CD4-positive, alpha-beta T cell treated with Interleukin-15 for 4 hours (primary cell): Measurements from ENCODE around the gene FOXRED2.
"Not testable (repeated sequence)": the region's sequence is repeated elsewhere in the genome, so short reads cannot be mapped to it uniquely, and the experiment has no call there.

Experiments
- DNase-seq: peaks from one replicate; pipeline ENCODE4 v3.0.0-alpha.2; 2020; ENCODE audit warnings: low spot score

FOXRED2 gene

DNA sequence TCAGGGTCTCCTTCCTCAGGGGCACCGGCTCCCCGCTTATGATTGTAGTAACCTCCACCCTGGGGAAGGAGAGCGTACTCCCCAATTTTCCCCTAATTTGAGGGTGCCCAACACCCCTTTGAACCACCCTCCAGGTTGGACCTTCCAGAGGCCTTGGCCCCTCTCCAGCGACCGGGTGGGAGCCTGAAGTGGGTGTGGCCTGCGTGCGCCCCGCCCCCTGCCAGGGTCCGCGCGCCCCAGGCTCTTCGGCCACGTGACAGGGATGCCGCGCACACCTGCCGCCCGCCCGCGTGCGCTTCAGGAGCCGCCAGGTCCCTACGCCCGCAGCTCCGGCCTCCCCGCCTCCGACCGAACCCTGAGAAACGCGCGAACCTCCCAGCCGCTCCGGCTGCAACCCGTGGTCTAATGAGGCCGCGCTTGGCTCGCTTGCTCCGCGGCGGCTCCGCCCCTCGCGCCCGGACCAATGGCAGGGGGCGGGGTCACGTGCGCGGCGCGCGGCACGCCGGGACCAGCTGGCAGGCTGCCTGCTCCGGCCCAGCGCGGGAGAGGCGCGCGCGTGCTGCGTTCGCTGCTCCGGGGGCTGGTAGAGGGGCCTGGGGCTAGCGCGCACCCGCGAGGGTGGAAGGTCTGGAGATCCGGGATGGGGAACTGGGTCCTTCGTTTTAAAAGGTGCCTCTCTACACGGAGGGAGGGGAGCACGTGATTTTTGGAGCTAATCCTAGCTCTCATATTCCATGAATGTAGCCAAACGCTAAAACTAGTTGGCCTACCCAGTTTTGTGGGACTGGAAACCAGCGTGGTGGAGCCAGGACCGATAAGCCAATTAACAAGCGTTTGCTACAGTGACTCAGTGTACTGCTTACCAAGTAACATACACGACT lies at the start of gene FOXRED2:
Gene FOXRED2 (minus strand): TSS at position 404 of the 881 bp plus-strand sequence. CDS start 618 bp downstream, outside the sequence.
- peak; percentile 88 for DNase-seq

DNA sequence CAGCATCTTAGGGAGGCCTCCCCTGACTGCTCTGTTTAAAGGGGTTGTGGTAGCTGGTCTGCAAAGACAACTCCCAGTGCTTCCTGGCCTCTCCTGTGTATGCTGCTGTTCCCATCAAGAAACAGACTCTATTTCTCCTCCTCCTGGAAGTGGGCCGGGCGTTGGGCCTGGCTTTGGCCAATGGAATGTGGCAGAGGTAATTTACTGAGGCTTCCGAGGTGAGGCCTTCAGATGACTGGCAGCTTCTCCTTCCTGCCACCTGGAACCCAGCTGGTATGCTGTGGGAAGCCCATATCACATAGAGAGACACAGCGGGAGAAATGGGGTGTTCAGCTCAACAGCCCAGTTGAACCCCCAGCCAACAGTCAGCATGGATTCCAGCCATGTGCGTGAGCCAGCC lies 47.3 kb upstream of the FOXRED2 start:
- no peak for DNase-seq

DNA sequence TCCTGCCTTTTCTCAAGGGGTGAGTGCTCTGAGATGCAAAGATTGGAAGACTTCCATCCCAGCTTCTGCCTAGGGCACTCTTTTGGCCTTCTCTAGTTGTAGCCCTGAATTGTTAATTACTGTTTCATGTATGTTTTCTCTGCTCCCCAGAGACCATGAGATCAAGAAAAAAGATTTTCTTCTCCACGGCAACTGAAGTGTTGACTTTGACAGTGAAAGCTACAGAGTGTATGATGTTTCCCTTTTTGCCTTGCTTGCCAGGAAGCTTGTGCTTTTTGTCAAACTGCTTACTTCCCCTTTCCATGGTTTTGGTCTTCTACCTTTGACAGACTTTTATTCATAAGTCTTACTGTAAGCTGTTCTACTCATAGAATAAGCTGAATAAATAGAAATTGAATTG lies 45.4 kb upstream of the FOXRED2 start:
- DNase-seq, result no peak

DNA sequence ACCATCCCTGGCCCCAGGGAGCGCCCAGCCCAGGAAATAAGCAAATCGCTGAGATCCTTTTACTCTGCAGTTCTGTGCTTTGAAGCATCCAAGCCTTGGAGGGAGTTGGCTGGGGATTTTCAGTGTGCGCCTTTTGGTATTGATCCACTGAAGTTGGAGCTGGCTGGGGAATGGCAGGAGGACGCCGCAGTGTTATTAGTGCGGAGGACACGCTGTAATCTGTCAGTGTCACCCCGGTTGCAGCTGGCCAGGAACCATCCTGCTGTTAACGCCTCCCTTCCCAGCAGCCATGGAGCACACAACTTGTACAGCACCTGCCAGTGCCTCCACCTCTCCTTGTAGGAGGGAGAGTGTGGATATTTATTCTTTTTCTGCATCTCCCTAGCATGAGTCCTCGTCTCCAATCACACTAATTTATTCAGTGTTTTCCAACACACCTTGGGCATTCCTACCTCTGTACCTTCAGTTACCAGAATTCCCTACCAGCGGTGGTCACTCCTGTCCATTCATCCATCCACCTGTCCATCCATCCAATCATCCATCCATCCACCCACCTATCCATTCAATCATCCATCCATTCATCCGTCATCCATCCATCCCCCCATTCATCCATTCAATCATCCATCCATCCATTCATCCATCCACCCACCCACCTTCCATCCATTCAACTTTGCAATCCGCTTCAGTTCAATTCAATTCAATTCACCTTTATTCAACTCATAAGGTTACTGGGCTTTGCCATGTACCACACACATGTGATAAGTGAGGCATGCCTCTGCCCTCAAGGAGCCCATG lies 44.1 kb upstream of the FOXRED2 start:
- DNase-seq, result no peak

DNA sequence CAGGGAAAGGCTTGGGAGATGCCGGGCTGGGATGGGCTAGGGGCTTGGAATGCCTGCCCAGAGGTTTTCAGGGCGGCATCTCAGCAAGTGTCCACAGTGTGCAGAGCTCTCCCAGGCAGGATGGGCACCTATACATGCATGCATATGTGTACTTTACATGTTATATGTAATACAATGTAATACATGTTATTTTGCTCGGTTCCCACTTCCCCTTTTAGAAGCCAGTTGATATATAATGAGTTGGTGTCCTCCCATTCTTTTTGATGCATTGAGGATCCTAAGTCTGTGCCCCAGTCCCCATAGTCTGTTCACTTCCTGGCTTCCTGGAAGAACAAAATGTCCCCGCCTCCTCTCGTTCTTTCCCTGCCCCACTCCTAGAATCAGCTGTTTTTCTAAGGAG lies 42.2 kb upstream of the FOXRED2 start:
- DNase-seq, result no peak

DNA sequence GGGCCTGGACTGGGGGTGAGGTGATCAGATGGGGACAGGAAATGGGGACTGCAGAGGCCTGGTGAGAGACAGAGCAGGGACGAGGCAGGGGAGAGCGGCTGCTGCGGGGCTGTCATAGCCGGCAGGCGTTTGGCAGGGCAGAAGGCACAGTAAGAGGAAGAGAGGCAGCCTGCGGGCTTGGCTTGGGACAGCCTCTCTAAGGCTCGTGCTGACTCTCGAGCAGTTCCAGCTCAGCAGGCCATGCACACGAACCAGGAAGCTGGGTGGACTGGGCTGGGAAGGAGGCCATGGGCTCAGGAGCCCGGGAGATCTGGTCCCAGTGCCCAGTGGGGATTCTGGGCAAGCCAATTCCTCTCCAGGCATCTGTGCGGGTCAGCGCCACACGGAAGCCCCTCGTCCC lies 41.8 kb upstream of the FOXRED2 start:
- no peak for DNase-seq

DNA sequence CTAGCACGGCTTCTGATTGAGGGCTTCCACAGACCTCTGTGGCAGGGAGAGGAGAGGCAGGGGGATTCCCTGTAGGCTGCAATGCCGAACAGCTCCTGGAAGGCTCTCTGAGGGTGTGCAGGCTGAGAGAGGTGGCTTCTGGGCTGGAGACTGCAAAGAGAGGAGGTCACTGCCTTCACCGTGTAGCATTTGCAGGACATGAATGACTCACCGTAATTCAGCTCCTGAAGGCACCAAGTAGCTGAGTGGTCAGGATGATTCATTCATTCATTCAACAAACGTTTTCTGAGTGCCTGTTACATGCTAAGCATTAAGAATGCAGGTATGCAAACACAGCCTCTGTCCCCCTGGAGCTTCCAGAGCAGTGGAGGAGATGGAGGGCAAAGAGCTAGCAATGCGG lies 40.1 kb upstream of the FOXRED2 start:
- no peak for DNase-seq

DNA sequence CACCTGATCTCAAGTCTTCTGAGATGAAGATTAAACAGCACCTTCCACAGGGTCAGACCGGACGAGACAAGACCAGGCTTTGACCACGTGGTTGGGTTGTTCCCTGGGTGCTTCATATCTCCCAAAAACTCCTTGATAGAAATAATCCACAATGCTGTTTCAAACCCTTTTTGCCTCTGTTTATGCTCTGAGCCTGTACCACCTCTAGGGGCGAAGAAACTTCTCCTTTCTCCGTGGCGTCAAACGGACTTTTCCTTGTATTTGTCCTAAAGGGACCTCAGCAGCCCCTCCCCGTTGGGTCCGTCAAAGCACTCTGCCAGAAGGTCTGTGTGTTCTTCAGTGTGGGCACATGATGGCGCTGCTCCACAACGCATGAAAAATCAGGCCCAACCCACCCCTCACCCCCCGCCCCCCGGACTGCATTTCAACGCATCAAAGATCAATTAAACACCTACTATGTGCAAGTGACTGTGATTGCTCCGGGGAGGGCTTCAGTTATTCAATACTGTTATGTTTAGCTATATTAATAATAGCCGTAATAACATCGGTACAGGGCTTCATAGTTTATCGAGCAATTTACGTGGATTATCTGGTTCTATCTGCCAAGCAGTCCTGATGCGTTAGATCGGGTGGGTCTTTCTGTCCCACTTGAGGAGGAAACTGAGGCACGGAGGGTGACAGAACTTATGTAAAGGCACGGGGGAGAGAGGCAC lies 39.4 kb upstream of the FOXRED2 start:
- DNase-seq, result no peak

DNA sequence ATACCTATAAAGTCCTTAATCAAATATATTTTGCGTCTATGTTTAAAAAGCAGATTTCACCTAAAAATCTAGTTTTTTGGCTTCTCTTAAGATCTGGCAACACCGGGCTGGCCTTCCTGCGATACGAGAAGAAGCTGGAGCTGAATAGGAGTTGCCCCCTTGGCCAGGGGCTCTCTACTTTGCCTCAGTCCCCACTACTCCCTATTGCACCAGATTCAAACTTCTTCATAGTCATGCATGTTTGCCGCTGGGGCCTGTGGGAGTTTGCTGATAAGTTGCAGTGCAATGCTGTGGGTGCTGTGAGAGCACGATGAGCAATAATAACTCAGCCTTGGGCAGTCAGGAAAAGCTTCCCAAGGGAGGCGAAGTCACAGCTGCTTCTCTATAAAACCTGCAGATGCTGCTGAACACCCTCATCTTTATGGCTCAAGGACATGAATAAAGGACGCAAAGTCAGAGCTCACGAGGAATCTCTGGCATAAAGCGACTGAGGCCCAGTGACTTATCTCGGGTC lies 37.3 kb upstream of the FOXRED2 start:
- DNase-seq, result no peak

DNA sequence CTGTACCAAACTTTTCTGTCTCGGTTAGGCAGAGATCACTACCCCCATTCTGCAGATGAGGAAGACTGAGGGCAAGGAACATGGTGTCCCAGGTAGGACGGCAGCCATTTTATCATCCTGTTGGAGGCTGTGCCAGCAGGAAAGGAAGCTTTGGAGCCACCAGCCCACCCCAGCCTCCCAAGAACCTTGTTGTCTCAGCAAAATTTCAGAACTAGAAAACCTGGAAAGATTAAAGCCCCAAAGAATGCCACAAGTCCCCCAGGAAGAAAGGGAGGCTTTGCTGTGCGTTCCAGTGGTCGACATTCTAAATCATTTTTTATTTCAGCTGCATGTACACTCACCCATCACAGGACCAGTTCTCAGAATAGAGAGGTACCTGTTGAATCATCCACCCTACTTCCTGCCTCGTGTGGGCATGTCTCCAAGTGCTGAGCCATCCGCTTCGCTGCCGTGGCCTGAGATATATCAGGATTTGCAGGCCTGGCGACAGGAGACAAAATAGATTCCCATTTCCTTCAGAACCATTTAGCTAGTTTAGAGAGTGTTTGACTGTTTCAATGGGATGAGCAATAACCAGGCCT lies 35.1 kb upstream of the FOXRED2 start:
- DNase-seq, result peak; percentile 45

DNA sequence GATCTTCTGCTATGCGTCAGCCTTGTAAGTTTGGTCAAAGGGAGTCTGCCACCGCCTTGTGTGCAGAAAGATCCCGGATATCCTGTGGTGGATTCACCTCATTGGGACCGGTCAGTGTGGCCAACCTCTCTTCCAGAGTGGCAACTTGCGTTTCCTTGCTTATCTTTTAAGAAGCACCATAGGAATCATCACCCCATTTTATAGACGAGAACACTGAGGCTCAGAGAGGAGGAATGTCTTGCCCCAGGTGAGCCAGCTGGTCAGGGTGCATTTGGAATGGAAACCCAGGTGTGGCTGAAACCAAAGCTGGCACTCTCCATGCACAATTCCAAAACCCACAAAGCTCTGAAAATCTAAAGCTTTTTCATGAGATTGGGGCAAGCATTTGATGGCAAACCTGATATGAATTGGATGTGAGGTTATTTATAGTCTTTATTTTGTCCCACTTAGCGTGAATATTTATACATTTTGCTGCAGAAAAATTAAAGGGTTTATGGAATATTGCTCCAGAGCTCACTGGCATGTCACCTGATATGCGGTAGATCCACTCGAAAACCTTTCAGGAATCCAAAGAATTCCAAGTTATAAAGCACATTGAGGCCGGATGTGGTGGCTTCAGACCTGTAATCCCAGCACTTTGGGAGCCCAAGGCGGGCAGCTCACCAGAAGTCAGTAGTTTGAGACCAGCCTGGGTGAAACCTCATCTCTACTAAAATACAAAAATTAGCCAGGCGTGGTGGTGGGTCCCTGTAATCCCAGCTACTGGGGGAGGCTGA lies 34.2 kb upstream of the FOXRED2 start:
- no peak for DNase-seq

DNA sequence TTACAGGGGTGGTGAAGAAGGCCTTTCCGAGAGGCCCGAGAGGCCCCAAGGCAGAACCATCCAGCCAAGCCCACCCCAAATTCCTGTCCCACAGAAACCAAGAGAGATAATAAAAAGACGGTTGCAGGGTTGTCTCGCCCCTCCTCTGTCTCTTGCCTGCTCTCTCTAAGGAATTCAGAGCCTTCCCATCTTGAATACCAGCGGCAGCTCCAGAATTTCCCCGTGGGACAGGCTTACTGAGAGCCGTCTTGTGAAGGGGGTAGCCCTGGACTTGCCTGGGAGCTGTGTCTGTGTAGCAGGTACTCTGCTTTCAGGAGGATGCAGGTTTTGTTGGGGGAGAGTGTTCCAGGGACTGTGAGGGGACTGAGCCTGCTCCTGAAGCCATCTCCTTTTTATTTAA lies 31.7 kb upstream of the FOXRED2 start:
- no peak for DNase-seq

DNA sequence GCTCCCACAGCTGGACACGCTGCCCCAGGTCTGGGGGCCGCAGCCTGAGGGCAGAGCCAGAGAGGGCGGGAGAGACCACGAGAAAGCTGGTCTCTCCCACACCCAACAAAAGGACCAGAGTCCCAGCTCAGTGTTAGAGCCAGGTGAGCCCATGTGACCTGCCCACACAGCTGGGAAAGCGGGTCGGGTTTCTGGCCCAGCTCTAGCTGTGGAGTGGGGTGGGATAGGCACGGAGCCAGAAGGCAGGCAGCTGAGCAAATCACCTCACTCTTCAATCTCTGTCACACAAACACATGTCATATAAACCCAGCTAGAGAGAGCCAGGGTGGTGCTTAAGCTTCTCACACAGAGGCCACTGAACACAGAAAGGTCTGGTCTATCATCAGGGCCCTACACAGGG lies 29.9 kb upstream of the FOXRED2 start:
- no peak for DNase-seq

DNA sequence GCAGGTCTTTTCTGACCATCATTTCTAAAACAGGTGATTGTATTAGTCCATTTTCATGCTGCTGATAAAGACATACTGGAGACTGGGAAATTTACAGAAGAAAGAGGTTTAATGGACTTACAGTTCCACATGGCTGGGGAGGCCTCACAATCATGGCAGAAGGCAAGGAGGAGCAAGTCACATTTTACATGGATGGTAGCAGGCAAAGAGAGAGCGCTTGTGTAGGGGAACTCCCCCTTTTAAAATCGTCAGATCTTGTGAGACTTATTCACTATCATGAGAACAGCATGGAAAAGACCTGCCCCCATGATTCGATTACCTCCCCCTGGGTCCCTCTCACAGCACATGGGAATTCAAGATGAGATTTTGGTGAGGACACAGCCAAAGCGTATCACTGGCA lies 26.5 kb upstream of the FOXRED2 start:
- DNase-seq, result not testable (repeated sequence)

DNA sequence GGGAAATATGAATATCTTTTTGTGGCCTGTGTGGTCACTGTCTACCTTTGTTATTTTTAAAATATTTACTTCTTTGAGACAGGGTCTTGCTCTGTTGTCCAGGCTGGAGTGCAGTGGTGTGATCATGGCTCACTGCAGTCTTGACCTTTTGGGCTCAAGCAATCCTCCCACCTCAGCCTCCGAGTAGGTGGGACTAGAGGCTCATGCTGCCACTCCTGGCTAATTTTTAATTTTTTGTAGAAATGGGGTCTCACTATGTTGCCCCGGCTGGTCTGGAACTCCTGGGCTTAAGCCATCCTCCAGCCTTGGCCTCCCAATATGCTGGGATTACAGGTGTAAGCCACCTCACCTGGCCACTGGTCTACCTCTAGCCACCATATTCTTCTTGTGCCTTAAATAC lies 25.6 kb upstream of the FOXRED2 start:
- no peak for DNase-seq

DNA sequence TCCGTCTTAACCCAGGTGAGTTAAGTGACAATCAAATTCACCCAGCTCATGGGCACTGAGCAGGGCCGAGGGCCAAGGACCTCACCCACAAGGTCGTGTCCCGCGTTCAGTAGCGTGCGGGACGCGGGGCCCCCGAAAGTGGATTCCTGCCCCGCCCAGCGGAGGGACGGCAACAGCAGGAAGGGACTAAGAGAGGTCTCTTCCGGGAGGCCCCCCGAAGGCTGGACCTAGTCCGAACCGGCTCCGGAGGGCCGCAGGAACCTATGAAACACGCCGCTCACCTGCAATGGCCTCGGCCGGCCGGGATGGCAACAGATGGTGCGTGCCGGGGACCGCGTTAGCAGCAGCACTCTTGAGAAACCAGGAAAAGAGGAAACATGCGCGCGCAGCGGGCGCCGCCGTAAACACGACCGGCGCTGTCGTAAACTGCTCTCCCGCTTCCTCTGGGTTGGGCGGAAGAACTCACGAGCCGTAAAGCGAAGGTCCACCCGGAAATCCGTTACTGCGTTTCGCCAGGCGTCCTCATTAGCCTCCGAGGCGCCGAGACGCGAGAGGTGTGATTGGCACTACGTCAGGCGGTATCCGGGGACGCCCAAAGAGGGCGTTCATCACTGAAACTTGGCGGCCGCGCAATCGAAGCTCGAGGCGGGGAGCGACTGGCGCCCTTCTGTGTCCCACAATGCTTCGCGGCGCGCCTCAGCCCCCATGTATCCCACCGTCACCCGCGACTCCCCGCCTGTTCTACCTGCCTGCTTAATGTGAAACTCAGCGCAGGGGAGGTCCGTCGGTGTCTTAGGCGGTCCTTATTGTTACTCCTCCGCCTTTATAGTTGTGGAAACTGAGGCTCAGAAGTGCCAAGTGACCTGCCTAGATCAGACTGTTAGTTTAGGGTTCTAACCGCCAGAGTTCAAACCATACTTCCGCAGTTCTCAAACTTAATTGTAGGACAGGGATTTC lies 22.2 kb upstream of the FOXRED2 start, which contains the start of gene EIF3D:
Gene EIF3D (minus strand): TSS at position 372 of the 957 bp plus-strand sequence. CDS start 3,045 bp downstream, outside the sequence.
- DNase-seq, result peak; percentile 99

DNA sequence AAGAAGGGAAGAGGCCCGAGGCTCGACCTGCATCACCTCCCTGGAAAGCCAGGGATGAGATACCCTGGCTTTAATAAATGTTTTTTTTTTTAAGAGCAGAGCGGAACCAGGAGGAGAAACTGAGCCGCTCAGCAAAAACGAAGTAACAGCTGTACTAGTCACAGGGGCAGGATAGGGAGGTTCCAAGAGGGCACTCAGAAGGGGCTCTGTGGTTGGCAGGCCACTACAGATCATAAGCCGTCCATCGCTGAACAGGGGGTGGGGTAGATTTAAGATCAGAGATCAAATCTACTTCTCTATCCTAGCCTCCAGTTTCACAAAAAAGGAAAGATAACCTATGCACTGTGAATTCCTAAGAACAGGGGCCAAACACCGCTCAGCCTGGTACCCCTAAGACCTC lies 21.5 kb upstream of the FOXRED2 start:
- DNase-seq, result no peak

DNA sequence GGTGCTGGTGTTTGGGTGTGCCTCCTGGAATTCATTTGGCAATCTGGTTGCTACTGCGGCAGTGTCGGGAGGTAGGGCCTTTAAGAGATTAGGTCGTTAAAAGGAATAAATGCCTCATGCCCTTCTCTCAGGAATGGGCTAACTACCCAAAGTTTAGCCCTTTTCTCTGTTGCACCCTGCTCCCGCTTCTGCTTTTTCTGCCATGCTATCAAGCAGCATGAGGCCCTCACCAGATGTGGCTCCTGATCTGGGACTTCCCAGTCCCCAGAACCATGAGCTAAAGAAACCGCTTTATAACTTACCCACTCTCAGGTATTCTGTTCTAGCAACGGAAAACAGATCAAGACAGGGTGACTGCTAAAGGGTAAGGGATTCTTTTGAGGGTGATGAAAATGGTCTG lies 15.8 kb upstream of the FOXRED2 start:
- DNase-seq, result no peak

DNA sequence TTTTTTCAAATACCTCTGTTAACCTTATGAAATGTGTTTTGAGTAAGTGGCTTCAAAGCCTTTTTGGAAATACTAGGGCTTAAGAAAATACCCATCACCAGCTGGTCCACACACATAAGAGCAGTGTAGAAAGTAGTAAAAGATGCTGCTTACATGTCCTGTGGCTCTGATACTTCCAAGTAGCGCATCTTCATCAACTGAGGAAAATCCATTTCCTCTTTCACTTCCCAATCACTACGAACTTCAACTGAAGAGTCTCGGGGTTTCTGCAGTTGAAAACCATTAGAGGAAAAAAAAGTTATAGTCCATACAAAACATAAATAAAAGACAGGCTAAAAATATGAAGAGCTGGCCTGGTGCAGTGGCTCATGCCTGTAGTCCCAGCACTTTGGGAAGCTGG lies 13.6 kb upstream of the FOXRED2 start:
- DNase-seq, result no peak

DNA sequence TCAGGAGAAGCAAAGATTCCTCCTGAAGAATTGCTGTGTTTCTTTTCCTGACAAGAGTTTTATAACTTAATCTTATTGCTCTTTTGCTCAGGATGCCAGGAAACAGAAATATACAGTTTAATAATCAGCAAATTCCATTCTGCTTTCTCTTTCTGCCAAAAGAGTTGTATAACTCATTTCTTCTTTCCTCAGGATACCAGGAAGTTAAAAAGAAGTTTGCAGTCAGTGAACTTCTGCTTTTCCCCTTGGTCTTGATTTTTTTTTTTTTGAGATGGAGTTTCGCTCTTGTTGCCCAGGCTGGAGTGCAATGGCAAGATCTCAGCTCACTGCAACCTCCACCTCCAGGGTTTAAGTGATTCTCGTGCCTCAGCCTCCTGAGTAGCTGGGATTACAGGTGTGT lies 13.1 kb upstream of the FOXRED2 start:
- not testable (repeated sequence) for DNase-seq
